Endothelial cell of umbilical vein (primary cell): Measurements from ENCODE around the gene CYP3A5.

Source experiments
- CTCF ChIP-seq, 2 donors: IDR thresholded peaks; 1 replicate in 1 of 2; 2 replicates in 1 of 2; pipeline ENCODE4 v1.5.1; 2011; ENCODE audit warnings: low read length in 2 of 2, mild to moderate bottlenecking in 2 of 2, moderate library complexity in 2 of 2, control low read depth in 1 of 2, inconsistent platforms in 1 of 2, low read depth in 1 of 2; ENCODE audit not compliant: insufficient read depth in 1 of 2; ENCODE audit errors: extremely low read depth in 1 of 2
- EZH2 ChIP-seq: IDR thresholded peaks from 2 replicates; pipeline ENCODE4 v1.6.1; 2012; ENCODE audit warnings: borderline replicate concordance, low read depth, mild to moderate bottlenecking, moderate library complexity, low read length, inconsistent platforms; ENCODE audit not compliant: severe bottlenecking
- FOS ChIP-seq: IDR thresholded peaks from 2 replicates; pipeline ENCODE4 v1.6.1; 2011; ENCODE audit warnings: mild to moderate bottlenecking, low read length, moderate library complexity, borderline replicate concordance; ENCODE audit not compliant: insufficient read depth
- GATA2 ChIP-seq: IDR thresholded peaks from 2 replicates; pipeline ENCODE4 v1.7.0; 2011; ENCODE audit warnings: low read depth, mild to moderate bottlenecking, moderate library complexity, mixed read lengths, low read length; ENCODE audit not compliant: insufficient read length, insufficient read depth
- JUN ChIP-seq: IDR thresholded peaks from 2 replicates; pipeline ENCODE4 v1.6.1; 2011; ENCODE audit warnings: borderline replicate concordance, low read depth; ENCODE audit not compliant: insufficient read length, insufficient read depth
- MAX ChIP-seq: IDR thresholded peaks from 2 replicates; pipeline ENCODE4 v1.6.1; 2011; ENCODE audit not compliant: insufficient read depth, insufficient read length
- MYC ChIP-seq: IDR thresholded peaks from one replicate; pipeline ENCODE4 v1.6.1; 2011; ENCODE audit warnings: mild to moderate bottlenecking, low read depth, low read length
- POLR2A ChIP-seq: IDR thresholded peaks from 2 replicates; pipeline ENCODE4 v1.6.1; 2012; ENCODE audit warnings: low read depth, mild to moderate bottlenecking, control low read depth, low read length
- POLR2AphosphoS5 ChIP-seq: IDR thresholded peaks from 2 replicates; pipeline ENCODE4 v1.6.1; 2012; ENCODE audit warnings: low read depth, mild to moderate bottlenecking, control low read depth, low read length, moderate library complexity; ENCODE audit not compliant: insufficient read depth

- TF ChIP-seq CTCF (IDR thresholded peaks at IDR 0.05; ENCODE audit: extremely low read depth in 1 of 2, insufficient read depth in 1 of 2, low read depth in 1 of 2, low read length in 2 of 2): no peak
- TF ChIP-seq EZH2: no peak
- no peak for TF ChIP-seq POLR2A
- no peak for TF ChIP-seq POLR2AphosphoS5
- no peak for TF ChIP-seq FOS
- no peak for TF ChIP-seq MAX
- no peak for TF ChIP-seq JUN
- no peak for TF ChIP-seq GATA2
- TF ChIP-seq MYC: no peak
These were observed 15.1 kb upstream of the CYP3A5 start for GRCh38 chr7:99694912-99695304.
